ENCODE data around the gene SMARCC1.

SMARCC1 gene

GRCh38 chr3:47614788-47615187 is 166.9 kb downstream of the SMARCC1 start:
- Histone ChIP-seq H3K9ac (no peak overlapping the region), H3K36me3 (ENCODE audit: control insufficient read depth, insufficient read depth, low read length) (no peaks in the 10 kb centered on the region), H3K9me3 (ENCODE audit: control insufficient read depth, low read length) (no peaks in the 10 kb centered on the region), H2AFZ (no peak overlapping the region), H3K27ac (no peak overlapping the region), H3K79me2 (no peaks in the 10 kb centered on the region), H3K4me1 (no peaks in the 10 kb centered on the region), H3K4me3 (ENCODE audit: low read depth, low read length) (no peak overlapping the region), H3K4me2 (ENCODE audit: low read length) (no peak overlapping the region), H3K27me3 (ENCODE audit: control insufficient read depth, insufficient read depth, low read length) (no peaks in the 10 kb centered on the region)
- no peak for TF ChIP-seq CTCF (IDR thresholded peaks at IDR 0.05)

GRCh38 chr3:47613722-47614121 is 168.0 kb downstream of the SMARCC1 start:
- no peak overlapping the region for H3K4me3 ChIP-seq (ENCODE audit: low read depth, low read length)
- no peaks in the 10 kb centered on the region for H3K4me1 ChIP-seq
- H3K27ac ChIP-seq, result no peak overlapping the region
- H3K27me3 ChIP-seq (ENCODE audit: control insufficient read depth, insufficient read depth, low read length), result no peaks in the 10 kb centered on the region
- H3K9ac ChIP-seq, result no peak overlapping the region
- no peaks in the 10 kb centered on the region for H3K36me3 ChIP-seq (ENCODE audit: control insufficient read depth, insufficient read depth, low read length)
- no peak overlapping the region for H2AFZ ChIP-seq
- H3K79me2 ChIP-seq, result no peaks in the 10 kb centered on the region
- H3K4me2 ChIP-seq (ENCODE audit: low read length), result no peak overlapping the region
- no peak for TF ChIP-seq CTCF (IDR thresholded peaks at IDR 0.05)
- no peaks in the 10 kb centered on the region for H3K9me3 ChIP-seq (ENCODE audit: control insufficient read depth, low read length)

GRCh38 chr3:47612879-47613278 is 168.8 kb downstream of the SMARCC1 start:
- no peak overlapping the region for H3K4me2 ChIP-seq (ENCODE audit: low read length)
- no peak overlapping the region for H3K9ac ChIP-seq
- no peaks in the 10 kb centered on the region for H3K79me2 ChIP-seq
- no peak overlapping the region for H3K4me3 ChIP-seq (ENCODE audit: low read depth, low read length)
- no peaks in the 10 kb centered on the region for H3K4me1 ChIP-seq
- no peak overlapping the region for H3K27ac ChIP-seq
- H2AFZ ChIP-seq, result no peak overlapping the region
- no peaks in the 10 kb centered on the region for H3K36me3 ChIP-seq (ENCODE audit: control insufficient read depth, insufficient read depth, low read length)
- no peak for TF ChIP-seq CTCF (IDR thresholded peaks at IDR 0.05)
- H3K9me3 ChIP-seq (ENCODE audit: control insufficient read depth, low read length), result no peaks in the 10 kb centered on the region
- H3K27me3 ChIP-seq (ENCODE audit: control insufficient read depth, insufficient read depth, low read length), result no peaks in the 10 kb centered on the region

DNA sequence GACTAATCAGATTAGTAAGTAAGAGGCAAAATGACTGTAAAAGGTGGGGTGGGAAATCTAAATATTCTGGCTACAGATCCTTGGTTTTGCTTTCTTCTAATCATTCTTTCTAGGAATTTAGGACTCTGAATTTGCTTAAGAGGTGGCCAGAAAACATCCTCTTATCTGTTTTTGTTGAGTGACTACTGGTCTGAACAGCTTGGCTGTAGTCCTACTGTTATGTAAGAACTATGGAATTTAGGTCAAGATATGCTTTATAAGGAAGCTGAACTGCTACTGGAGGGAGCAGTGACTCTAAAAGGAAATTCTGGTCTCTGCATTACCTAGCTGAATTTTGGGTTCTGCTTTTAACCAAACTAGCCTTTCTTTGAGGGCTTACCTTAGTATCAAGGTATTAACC is 169.5 kb downstream of the SMARCC1 start:
- Histone ChIP-seq H3K4me1 (no peaks in the 10 kb centered on the region), H3K27me3 (ENCODE audit: control insufficient read depth, insufficient read depth, low read length) (no peaks in the 10 kb centered on the region), H3K27ac (no peak overlapping the region), H3K4me3 (ENCODE audit: low read depth, low read length) (no peak overlapping the region), H3K4me2 (ENCODE audit: low read length) (no peak overlapping the region), H3K9me3 (ENCODE audit: control insufficient read depth, low read length) (no peaks in the 10 kb centered on the region), H3K36me3 (ENCODE audit: control insufficient read depth, insufficient read depth, low read length) (no peaks in the 10 kb centered on the region), H3K9ac (no peak overlapping the region), H2AFZ (no peak overlapping the region), H3K79me2 (no peaks in the 10 kb centered on the region)
- no peak for TF ChIP-seq CTCF (IDR thresholded peaks at IDR 0.05)

GRCh38 chr3:47611576-47611975 is 170.1 kb downstream of the SMARCC1 start:
- H3K4me1 ChIP-seq, result no peaks in the 10 kb centered on the region
- no peak overlapping the region for H2AFZ ChIP-seq
- no peak overlapping the region for H3K27ac ChIP-seq
- H3K4me2 ChIP-seq (ENCODE audit: low read length), result no peak overlapping the region
- no peaks in the 10 kb centered on the region for H3K36me3 ChIP-seq (ENCODE audit: control insufficient read depth, insufficient read depth, low read length)
- H3K9me3 ChIP-seq (ENCODE audit: control insufficient read depth, low read length), result no peaks in the 10 kb centered on the region
- H3K4me3 ChIP-seq (ENCODE audit: low read depth, low read length), result no peak overlapping the region
- no peak overlapping the region for H3K9ac ChIP-seq
- TF ChIP-seq CTCF (IDR thresholded peaks at IDR 0.05), result no peak
- H3K79me2 ChIP-seq, result no peaks in the 10 kb centered on the region
- no peaks in the 10 kb centered on the region for H3K27me3 ChIP-seq (ENCODE audit: control insufficient read depth, insufficient read depth, low read length)

Data from parathyroid adenoma (tissue), 2 donors.